RPMI7951 (cell line): ENCODE data around the gene ZBTB20. TPM values are rescaled to one million over a fixed set of nuclear protein-coding genes. Genes with fewer than 3 reads are reported as not detected.

Experiments
- DNase-seq: peaks from one replicate; pipeline ENCODE4 v3.0.0-alpha.2; 2012; ENCODE audit warnings: low read depth
- total RNA-seq: library from RNA; depleted of rRNA; stranded (reverse); fragments of >200 nt; shearing (Covaris generic); gene quantifications from 2 replicates; pipeline ENCODE4 v1.2.3, GENCODE V29; 2014

The ZBTB20 gene
- total RNA-seq, 1 experiment from 2014 or later = 9.0 TPM

GRCh38 chr3:114584734-114585371, 562.2 kb downstream of the ZBTB20 start:
- DNase-seq = no peak

- DNase-seq = no peak
Measured at GRCh38 chr3:114582929-114583328, 564.2 kb downstream of the ZBTB20 start.

GRCh38 chr3:114572364-114573062, 574.6 kb downstream of the ZBTB20 start:
- no peak for DNase-seq

GRCh38 chr3:114571363-114571762, 575.7 kb downstream of the ZBTB20 start:
- no peak for DNase-seq

- peak; percentile 44 for DNase-seq
Measured at GRCh38 chr3:114569186-114569585, 577.9 kb downstream of the ZBTB20 start.

GRCh38 chr3:114567771-114568170, 579.3 kb downstream of the ZBTB20 start:
- no peak for DNase-seq

GRCh38 chr3:114566767-114567166, 580.3 kb downstream of the ZBTB20 start:
- DNase-seq = no peak

- no peak for DNase-seq
Measured at GRCh38 chr3:114566162-114566755, 580.8 kb downstream of the ZBTB20 start.

GRCh38 chr3:114565216-114565615, 581.9 kb downstream of the ZBTB20 start:
- no peak for DNase-seq

- DNase-seq = no peak
Measured at GRCh38 chr3:114563720-114564119, 583.4 kb downstream of the ZBTB20 start.

- DNase-seq = no peak
Measured at GRCh38 chr3:114562557-114562956, 584.5 kb downstream of the ZBTB20 start.

GRCh38 chr3:114558271-114558670, 588.8 kb downstream of the ZBTB20 start:
- DNase-seq = peak; percentile 17

GRCh38 chr3:114557791-114558190, 589.3 kb downstream of the ZBTB20 start:
- DNase-seq = no peak

GRCh38 chr3:114556657-114557213, 590.4 kb downstream of the ZBTB20 start:
- no peak for DNase-seq

GRCh38 chr3:114554731-114555130, 592.4 kb downstream of the ZBTB20 start:
- no peak for DNase-seq

GRCh38 chr3:114553949-114554593, 593.0 kb downstream of the ZBTB20 start:
- DNase-seq = no peak

- no peak for DNase-seq
Measured at GRCh38 chr3:114552527-114552812, 594.6 kb downstream of the ZBTB20 start.

- DNase-seq = peak; percentile 85
Measured at GRCh38 chr3:114551770-114552526, 595.1 kb downstream of the ZBTB20 start.

GRCh38 chr3:114550165-114550564, 596.9 kb downstream of the ZBTB20 start:
- no peak for DNase-seq

- no peak for DNase-seq
Measured at GRCh38 chr3:114545193-114545592, 601.9 kb downstream of the ZBTB20 start.

- DNase-seq = no peak
Measured at GRCh38 chr3:114542359-114542758, 604.7 kb downstream of the ZBTB20 start.

GRCh38 chr3:114539525-114539924, 607.6 kb downstream of the ZBTB20 start:
- DNase-seq = no peak
